Chondrocyte (in vitro differentiated cells): ENCODE results near the gene UBE2G2. TPM values are rescaled to one million over a fixed set of nuclear protein-coding genes. Genes with fewer than 3 reads are reported as not detected.

Source experiments
- DNase-seq: peaks from one replicate; pipeline ENCODE4 v3.0.0; 2021; ENCODE audit warnings: mixed read lengths, low spot score
- H3K27ac Mint-ChIP-seq: one replicate; pipeline ENCODE4 v1.8.0; 2021; ENCODE audit warnings: mild to moderate bottlenecking, moderate library complexity, mixed read lengths; ENCODE audit not compliant: unreplicated experiment
- H3K27me3 Mint-ChIP-seq: 2 replicates; pipeline ENCODE4 v1.8.0; 2021; ENCODE audit warnings: low read depth, mixed read lengths
- H3K36me3 Mint-ChIP-seq: 2 replicates; pipeline ENCODE4 v1.8.0; 2021; ENCODE audit warnings: low read depth, mixed read lengths
- H3K4me1 Mint-ChIP-seq: 2 replicates; pipeline ENCODE4 v1.8.0; 2021; ENCODE audit warnings: low read depth, mild to moderate bottlenecking, mixed read lengths
- H3K4me3 Mint-ChIP-seq: one replicate; pipeline ENCODE4 v1.8.0; 2021; ENCODE audit warnings: mild to moderate bottlenecking, moderate library complexity, mixed read lengths; ENCODE audit not compliant: unreplicated experiment
- H3K9me3 Mint-ChIP-seq: 2 replicates; pipeline ENCODE4 v1.8.0; 2021; ENCODE audit warnings: low read depth, mixed read lengths
- total RNA-seq: library from RNA; stranded (reverse); gene quantifications from 3 replicates; pipeline ENCODE4 v1.2.1, GENCODE V29; 2021
- TF ChIP-seq, protein P1 (sequence below): fragments of 200-600 bp; sonication (generic); IDR thresholded peaks from 2 replicates; pipeline ENCODE4 v1.5.0; 2021; ENCODE audit warnings: antibody characterized with exemption, mild to moderate bottlenecking, moderate library complexity

Gene UBE2G2
- total RNA-seq, 1 donor from 2014 or later = 48.5 TPM

DNA sequence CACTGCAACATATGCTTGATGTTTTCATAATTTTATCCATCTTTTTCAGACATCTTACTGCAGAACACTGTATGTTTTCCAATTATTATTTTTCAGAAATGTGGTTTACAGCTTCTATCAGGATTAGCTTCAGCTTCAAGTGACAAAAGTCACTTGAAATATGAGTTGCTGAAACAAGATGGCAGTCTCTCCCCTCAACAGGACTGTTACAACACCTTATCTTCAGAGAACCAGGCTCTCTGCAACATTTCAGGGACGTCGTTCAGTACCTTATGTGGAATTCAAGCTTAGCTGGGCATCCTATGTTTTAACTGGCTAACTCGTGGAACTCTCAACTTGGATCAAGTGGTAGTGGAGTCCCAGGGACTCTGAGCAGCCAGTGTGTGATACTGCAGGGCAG is 2.0 kb upstream of the UBE2G2 start:
- no peaks in the 10 kb centered on the region for H3K9me3 Mint-ChIP-seq
- TF ChIP-seq, protein P1, sequence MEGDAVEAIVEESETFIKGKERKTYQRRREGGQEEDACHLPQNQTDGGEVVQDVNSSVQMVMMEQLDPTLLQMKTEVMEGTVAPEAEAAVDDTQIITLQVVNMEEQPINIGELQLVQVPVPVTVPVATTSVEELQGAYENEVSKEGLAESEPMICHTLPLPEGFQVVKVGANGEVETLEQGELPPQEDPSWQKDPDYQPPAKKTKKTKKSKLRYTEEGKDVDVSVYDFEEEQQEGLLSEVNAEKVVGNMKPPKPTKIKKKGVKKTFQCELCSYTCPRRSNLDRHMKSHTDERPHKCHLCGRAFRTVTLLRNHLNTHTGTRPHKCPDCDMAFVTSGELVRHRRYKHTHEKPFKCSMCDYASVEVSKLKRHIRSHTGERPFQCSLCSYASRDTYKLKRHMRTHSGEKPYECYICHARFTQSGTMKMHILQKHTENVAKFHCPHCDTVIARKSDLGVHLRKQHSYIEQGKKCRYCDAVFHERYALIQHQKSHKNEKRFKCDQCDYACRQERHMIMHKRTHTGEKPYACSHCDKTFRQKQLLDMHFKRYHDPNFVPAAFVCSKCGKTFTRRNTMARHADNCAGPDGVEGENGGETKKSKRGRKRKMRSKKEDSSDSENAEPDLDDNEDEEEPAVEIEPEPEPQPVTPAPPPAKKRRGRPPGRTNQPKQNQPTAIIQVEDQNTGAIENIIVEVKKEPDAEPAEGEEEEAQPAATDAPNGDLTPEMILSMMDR = no peak
- H3K36me3 Mint-ChIP-seq = peaks cover 13% of the 10 kb centered on the region
- no peak overlapping the region for H3K27ac Mint-ChIP-seq
- no peaks in the 10 kb centered on the region for H3K27me3 Mint-ChIP-seq
- peaks cover 29% of the 10 kb centered on the region for H3K4me1 Mint-ChIP-seq
- no peak for DNase-seq
- no peak overlapping the region for H3K4me3 Mint-ChIP-seq

DNA sequence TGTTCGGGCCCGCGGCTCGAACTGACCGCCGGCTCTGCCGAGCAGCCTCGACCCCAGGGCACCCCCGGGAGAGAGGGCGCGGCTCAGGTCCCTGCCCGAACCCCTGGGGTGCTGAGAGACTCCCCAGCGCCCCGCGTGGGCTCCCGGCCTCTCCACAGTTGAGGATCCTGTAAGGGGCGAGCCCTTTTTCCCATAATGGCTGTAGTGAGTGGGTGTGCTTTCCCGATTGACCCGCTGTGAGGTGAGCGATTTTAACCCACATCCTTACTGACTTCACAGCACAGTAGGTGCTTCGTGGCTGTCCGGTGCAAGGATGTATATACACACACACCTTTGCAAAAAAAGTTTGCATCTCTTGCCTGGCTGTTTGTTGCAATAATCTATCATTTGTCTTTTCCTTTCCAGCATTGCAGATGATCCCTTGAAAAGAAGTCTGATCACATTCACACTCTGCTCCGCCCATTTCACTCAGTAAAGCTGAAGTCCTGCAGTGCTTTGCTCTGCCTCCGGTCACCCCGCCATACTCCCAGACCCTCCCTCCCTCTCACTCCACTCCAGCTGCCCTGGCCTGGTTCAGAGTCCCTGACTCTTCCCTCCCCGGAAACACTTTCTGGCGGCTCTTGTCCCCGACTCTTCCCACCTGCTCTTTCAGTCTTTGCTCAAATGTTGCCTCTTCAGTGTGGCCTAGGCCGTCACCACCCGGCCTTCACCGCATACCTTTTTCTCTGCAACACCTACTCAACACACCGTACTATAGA is 955 bp upstream of the UBE2G2 start:
- no peak for DNase-seq
- H3K27me3 Mint-ChIP-seq = no peaks in the 10 kb centered on the region
- H3K4me3 Mint-ChIP-seq = peak overlapping the region; percentile 94
- no peaks in the 10 kb centered on the region for H3K9me3 Mint-ChIP-seq
- peaks cover 12% of the 10 kb centered on the region for H3K36me3 Mint-ChIP-seq
- TF ChIP-seq, protein P1 = no peak
- H3K27ac Mint-ChIP-seq = peak overlapping the region; percentile 61
- peaks cover 29% of the 10 kb centered on the region for H3K4me1 Mint-ChIP-seq

DNA sequence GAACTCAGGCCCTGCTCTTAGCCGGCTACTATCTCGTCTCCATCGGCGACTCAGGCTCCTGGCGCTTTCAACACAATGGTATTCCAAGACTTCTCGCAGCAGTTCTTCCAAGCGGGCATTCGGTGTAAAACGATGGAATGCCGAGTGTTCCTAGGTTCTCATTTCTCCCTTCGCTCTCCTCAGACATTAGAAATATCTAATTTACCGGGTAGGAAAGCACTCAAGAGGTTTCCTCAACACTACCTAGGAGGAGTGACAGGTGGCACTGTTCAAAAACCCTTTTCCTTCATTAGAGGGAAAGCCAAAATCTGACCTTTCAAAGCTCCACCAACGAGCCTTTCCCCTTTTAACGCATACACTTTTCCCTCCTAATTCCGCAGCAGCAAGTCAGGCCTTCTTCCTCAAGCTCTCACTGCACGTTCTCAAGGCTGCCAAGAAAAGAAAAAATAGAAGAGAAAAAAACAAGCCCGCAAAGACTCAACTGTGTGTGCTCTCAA is 601 bp downstream of the UBE2G2 start:
- Mint-ChIP-seq H3K4me1 (peaks cover 32% of the 10 kb centered on the region), H3K27ac (peak overlapping the region; percentile 93), H3K27me3 (no peaks in the 10 kb centered on the region), H3K4me3 (peak overlapping the region; percentile 94), H3K9me3 (no peaks in the 10 kb centered on the region), H3K36me3 (peaks cover 8% of the 10 kb centered on the region)
- TF ChIP-seq, protein P1 = peak; percentile 74
- DNase-seq = no peak

DNA sequence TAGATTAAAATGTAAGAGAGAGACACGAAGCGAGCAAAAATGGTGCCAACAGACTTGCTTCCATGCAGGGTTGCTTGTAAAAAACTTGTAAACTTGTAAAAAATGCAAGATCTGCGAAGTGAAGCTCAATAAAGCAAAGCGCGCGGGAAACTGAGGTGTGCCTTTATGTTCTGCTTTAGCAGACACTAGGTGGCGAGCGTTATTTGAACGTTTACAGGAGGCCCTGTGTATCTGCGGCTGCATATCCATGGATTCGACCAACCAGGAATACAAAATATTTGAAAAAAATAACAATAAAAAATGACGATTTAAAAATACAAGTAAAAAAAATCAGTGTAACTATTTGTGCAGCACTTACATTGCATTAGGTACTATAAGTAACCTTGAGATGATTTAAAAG is 1.5 kb downstream of the UBE2G2 start:
- peak overlapping the region; percentile 10 for H3K27ac Mint-ChIP-seq
- peak overlapping the region; percentile 94 for H3K4me3 Mint-ChIP-seq
- peaks cover 32% of the 10 kb centered on the region for H3K4me1 Mint-ChIP-seq
- H3K9me3 Mint-ChIP-seq = no peaks in the 10 kb centered on the region
- no peaks in the 10 kb centered on the region for H3K27me3 Mint-ChIP-seq
- DNase-seq = no peak
- H3K36me3 Mint-ChIP-seq = peaks cover 6% of the 10 kb centered on the region
- TF ChIP-seq, protein P1 = peak; percentile 78

DNA sequence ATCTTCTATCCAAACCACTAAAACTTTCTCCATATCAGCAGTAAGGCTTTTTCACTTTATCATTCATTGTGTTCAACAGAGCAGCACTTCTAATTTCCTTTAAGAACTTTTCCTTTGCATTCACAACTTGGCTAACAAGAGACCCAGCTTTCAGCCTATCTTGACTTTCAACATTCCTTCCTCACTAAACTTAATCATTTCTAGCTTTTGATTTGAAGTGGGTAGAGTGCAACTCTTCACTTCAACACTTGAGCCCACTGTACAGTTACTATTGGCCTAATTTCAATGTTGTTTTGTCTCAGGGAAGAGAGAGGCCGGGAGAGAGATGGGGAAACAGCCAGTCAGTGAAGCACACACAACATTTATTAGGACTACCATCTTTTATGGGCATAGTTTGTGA is 2.0 kb downstream of the UBE2G2 start:
- Mint-ChIP-seq H3K9me3 (no peaks in the 10 kb centered on the region), H3K27ac (no peak overlapping the region), H3K4me1 (peaks cover 32% of the 10 kb centered on the region), H3K27me3 (no peaks in the 10 kb centered on the region), H3K4me3 (peak overlapping the region; percentile 94), H3K36me3 (peaks cover 4% of the 10 kb centered on the region)
- DNase-seq = no peak
- TF ChIP-seq, protein P1 = no peak
